ENCODE results near the gene KLK2.
"Not testable (repeated sequence)": the region's sequence is repeated elsewhere in the genome, so short reads cannot be mapped to it uniquely, and the experiment has no call there.

KLK2 gene

GRCh38 chr19:50891253-50891625, 18.0 kb downstream of the KLK2 start:
- DNase-seq (ENCODE audit: low read depth in 2 of 3, low spot score in 2 of 3), result no peak

DNA sequence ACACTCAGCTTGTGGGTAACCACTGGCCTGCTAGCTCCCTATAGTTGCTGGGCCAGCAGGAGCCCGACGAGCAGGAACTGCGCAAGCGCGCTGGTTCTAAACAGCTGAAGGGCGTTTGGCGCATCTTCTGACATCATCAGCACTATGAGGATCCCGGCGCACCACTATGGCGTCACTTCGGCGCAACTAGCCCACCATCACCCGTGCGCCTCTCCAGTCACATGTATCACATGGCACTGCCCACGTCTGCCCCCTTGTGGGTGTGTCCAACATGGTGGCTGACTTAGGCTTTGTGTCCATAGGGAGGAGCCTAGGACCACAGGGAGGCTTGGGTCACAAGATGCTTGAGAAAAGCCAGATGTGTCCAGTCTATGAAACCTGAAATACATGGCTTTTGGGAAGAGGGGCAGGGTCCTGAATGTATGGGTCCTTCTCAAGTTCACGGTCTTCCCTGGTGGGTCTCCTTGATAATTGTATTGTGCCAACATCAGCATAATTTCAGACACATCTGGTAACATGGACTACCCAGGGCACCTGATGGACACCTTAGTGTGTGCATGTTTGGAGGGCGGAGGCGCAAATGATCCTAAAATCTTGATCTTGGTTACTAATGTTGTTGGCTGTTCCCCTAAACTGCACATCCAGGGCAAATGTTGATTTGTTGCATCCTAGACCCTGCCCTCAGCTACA, 20.0 kb downstream of the KLK2 start:
- no peak for DNase-seq (ENCODE audit: low read depth in 2 of 3, low spot score in 2 of 3)

DNA sequence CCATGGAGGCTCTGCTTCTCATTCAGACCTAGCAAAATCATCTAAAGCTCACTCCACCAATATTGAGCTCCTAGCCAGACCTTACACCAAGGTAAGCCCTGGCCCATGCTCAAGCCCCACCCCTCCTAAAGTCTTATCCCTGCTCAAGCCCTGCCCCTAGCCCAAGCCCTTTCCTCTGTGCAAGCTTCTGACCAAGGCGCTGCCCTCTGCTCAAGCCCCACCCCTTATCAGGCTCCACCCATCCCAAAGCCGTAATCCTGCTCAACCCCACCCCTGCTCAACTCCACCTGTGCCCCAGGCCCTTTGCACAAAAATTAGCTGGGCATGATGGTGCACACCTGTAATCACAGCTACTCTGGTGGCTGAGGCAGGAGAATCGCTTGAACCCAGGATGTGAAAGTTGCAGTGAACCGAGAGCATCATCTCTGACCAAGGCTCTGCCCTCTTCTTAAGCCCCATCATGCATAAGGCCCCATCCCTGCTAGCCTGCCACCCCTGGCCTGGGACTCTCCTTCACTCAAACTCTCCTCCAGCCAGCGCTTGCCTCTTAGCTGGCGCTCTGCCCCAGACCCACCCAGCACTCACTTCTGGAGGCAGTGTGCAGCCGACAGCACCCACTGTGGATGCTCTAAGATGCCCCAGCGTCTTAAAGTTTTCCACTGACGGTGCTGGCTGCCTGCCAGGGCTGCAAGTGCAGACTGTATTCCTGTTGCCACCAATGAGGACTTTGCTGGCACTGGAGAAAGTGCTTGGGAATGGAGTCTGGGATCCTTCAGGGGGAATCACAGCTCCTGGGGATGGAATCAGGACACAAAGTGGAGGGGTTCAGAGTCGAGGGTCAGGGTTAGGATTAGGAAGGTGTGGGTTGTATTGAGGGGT, 21.5 kb downstream of the KLK2 start:
- no peak for DNase-seq (ENCODE audit: low read depth in 2 of 3, low spot score in 2 of 3)

DNA sequence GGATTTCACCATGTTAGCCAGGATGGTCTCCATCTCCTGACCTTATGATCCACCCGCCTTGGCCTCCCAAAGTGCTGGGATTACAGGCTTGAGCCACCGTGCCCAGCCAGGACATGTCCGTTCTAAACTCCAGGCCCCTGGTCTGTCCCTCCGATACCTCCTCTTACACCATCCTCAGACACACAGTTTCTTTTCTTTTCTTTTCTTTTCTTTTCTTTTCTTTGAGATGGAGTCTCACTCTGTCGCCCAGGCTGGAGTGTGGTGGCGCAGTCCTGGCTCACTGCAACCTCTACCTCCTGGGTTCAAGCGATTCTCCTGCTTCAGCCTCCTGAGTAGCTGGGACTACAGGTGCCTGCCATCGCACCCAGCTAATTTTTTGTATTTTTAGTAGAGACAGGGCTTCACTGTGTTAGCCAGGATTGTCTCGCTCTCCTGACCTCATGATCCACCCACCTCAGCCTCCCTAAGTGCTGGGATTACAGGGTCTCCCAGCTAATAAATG, 22.9 kb downstream of the KLK2 start:
- not testable (repeated sequence) for DNase-seq (ENCODE audit: low read depth in 2 of 3, low spot score in 2 of 3)

- no peak for DNase-seq (ENCODE audit: low read depth in 2 of 3, low spot score in 2 of 3)
Measured at GRCh38 chr19:50896591-50897190, 23.5 kb downstream of the KLK2 start.

- no peak for DNase-seq (ENCODE audit: low read depth in 2 of 3, low spot score in 2 of 3)
Measured at GRCh38 chr19:50897191-50897607, 24.0 kb downstream of the KLK2 start.

DNA sequence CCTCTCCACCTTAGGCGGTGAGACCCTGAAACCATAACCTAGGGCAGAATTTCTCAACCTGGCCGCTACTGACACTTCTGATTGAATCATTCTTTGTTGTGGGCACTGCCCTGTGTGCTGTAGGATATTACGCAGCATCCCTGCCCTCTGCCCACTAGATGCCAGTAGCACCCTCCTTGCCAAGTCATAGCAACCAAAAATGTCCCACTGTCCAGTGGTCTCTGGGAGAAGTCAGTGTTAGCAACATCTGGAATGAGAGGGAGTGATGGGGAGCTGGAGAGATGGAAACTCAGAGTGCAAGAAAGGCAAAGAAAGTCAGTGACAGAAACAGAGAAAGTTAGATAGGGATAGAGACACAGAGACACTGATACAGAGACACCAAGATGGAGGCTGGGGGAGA, 24.4 kb downstream of the KLK2 start:
- no peak for DNase-seq (ENCODE audit: low read depth in 2 of 3, low spot score in 2 of 3)

- no peak for DNase-seq (ENCODE audit: low read depth in 2 of 3, low spot score in 2 of 3)
Measured at GRCh38 chr19:50898018-50898417, 24.8 kb downstream of the KLK2 start.

DNA sequence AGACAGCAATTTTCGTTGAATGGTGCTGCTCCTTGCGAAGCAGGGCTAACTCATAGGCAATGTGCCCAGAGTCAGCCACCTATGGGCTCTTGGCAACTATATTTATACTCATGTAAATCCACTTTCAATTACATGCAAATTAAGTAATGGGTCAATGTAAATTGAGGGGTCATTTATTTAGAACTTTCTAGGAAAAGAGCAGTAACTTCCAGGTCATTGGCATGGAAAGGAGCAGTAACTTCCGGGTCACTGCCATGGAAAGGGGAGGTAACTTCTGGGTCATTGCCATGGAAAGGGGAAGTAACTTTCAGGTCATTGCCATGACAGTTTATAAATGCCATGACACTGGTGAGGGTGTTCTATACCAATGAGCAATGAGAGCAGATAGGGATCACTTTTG, 26.3 kb downstream of the KLK2 start:
- DNase-seq (ENCODE audit: low read depth in 2 of 3, low spot score in 2 of 3), result no peak

DNA sequence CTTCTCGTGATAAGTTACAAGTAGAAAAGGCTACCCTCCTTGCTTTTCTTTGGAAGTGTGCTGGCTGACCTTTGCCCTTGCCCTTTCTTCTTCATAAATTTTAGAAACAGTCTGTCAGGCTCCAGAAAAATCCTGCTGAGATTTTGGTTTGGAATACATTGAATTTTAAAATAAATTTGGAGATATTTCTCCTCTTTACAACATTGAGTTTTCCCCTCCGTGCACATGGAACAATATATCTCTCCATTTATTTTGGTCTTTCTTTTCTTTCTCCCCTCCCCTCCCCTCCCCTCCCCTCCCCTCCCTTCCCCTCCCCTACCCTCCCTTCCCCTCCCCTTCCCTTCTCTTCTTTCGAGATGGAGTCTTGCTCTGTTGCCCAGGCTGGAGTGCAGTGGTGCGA, 29.4 kb downstream of the KLK2 start:
- DNase-seq (ENCODE audit: low read depth in 2 of 3, low spot score in 2 of 3), result no peak

DNA sequence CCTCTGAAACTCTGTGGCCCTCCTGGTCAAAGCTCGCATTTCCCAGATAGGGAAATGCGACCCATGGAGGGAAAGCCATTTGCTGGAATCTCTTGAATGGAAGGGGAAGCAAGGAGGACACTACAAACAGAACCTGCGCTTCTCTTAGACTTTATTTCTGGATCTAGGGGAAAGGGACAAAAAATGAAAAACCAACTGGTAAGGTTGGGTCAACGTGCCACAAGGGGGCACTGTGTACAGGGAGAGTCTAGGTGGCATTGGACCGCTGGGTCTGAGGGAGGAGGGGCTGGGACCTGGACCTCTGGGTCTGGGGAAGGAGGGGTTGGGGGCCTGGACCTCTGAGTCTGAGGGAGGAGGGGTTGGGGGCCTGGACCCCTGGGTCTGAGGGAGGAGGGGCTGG, 33.0 kb downstream of the KLK2 start:
- DNase-seq (ENCODE audit: low read depth in 2 of 3, low spot score in 2 of 3), result no peak

DNA sequence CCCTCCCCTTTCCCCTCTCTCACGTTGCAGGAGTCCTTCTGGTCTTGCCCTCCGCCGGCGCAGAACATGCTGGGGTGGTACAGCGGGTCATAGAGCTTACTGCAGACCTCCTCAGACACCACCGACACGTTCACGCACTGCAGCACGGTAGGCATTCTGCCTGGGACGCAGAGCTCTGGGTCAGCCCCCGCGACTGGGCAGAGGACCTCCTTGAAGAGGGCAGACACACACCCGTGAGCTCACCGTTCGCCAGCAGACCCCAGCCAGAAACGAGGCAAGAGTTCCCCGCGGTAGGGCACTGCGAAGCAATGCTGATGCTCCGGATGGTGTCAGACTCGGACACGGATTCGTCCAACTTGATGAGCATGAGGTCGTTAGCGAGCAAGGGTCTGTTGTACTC, 35.1 kb downstream of the KLK2 start:
- no peak for DNase-seq (ENCODE audit: low read depth in 2 of 3, low spot score in 2 of 3)

DNA sequence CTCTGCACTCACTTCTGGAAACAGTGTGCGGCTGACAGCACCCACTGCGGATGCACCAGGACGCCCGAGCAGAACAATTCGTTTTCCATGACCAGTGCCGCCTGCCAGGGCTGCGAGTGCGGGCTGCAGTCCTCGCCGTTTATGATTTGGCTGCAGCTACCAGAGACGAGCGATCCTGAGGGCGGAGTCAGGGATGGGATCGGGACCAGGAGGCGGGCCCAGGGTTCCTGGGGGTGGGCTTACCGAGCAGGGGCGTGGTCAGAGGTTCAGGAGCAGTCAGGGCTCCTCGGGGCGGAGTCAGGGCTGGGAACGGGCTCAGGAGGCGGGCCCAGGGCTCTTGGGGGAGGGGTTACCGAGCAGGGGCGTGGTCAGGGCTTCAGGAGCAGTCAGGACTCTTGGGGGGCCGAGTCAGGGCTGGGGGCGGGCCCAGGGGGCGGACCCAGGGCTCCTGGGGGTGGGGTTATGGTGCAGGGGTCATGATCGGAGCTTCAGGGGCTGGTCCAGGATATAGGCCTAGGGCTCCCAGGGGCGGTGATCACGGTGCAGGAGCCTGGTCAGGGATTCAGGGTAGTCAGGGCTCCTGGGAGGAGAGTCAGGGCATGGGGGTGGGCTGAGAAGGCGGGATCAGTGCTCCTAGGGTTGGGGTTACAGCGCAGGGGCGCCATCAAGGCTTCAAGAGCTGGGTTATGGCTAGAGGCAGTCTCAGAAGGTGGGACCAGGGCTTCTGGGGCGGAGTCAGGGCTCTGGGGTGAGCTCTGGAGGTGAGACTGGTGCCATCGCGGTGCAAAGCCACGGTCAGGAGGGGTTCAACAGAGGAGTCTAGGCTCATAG, 36.2 kb downstream of the KLK2 start:
- peak in 1 of 3 experiments; percentile 6 for DNase-seq (ENCODE audit: low read depth in 2 of 3, low spot score in 2 of 3)

DNA sequence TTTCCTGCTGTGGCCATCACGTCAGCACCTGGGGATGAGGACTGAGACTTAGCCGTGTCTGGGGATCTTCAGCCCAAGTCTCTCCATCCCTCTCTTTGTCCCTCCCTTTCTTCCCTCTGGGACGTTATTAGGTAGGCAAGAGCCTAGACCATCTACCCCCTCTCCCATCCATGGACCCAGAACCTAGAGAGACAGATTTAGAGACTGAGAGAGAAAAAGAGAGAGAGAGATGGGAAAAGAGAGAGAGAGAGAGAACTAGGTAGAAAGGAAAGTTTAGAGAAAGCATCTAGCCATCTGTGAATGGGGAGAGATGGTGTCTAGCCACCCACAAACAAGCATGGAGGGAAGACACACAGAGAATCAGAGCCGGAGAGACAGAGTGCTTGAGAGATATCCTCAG, 37.5 kb downstream of the KLK2 start:
- DNase-seq (ENCODE audit: low read depth in 2 of 3, low spot score in 2 of 3), result no peak

GRCh38 chr19:50911206-50912101, 38.2 kb downstream of the KLK2 start, which contains the start of gene KLK4:
Gene KLK4 (minus strand): TSS chr19:50911395. CDS start chr19:50910738, 657 bp downstream.
- no peak for DNase-seq (ENCODE audit: low read depth in 2 of 3, low spot score in 2 of 3)

DNA sequence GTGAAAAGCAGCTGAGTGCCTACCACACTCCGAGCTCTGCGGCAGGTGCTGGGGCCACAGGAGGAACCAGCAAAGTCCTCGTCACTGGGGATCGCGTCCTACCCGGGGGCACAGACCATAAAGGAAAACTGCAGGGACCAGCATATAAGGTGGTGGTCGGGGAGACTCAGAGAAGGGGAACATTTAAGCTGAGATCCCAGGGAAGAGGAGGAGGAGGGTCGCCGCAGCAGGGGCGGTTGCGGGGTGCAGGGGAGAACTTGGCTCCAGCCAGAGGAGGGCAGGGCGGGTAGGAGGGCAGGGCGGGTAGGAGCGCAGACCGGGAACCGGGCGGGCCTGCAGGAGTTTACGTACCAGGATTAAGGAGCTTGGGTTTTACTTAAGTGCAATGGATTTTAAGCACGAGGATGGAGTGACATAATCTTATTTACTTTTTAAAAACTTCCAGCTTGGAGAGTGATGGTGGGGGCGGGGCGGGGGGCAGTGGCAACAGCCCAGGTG, 38.9 kb downstream of the KLK2 start:
- no peak for DNase-seq (ENCODE audit: low read depth in 2 of 3, low spot score in 2 of 3)

- DNase-seq (ENCODE audit: low read depth in 2 of 3, low spot score in 2 of 3), result no peak
Measured at GRCh38 chr19:50912727-50913716, 39.8 kb downstream of the KLK2 start.

GRCh38 chr19:50916069-50916468, 42.8 kb downstream of the KLK2 start:
- DNase-seq (ENCODE audit: low read depth in 2 of 3, low spot score in 2 of 3), result no peak
